Measurements from ENCODE around the gene UVSSA. TPM values are rescaled to one million over a fixed set of nuclear protein-coding genes. Genes with fewer than 3 reads are reported as not detected.

The UVSSA gene
- polyA plus RNA-seq, 1 experiment, result 5.8 TPM

GRCh38 chr4:1377606-1378261 is 30.7 kb downstream of the UVSSA start:
- no peak for DNase-seq (ENCODE audit: low read depth)
- POLR2A ChIA-PET, result no interaction called here
- no peak for TF ChIP-seq CTCF (IDR thresholded peaks at IDR 0.05; ENCODE audit: insufficient read depth, low read depth, low read length)
- no peaks in the 10 kb centered on the region for H3K27me3 ChIP-seq (ENCODE audit: control insufficient read depth, insufficient read depth, low read length)
- CTCF ChIA-PET, result interaction anchor here (0.7 to 1.8 kb wide), 2 partner anchors 12 to 276 kb away, joined by 3 to 5 read pairs; no protein-coding TSS in a partner anchor
- H3K36me3 ChIP-seq (ENCODE audit: control insufficient read depth, insufficient read depth, low read length), result peaks cover 5% of the 10 kb centered on the region; the same call in 1 of the 2 replicates
- no peak overlapping the region for H3K4me3 ChIP-seq (ENCODE audit: low read depth, low read length)

- DNase-seq (ENCODE audit: low read depth), result no peak
- Histone ChIP-seq H3K36me3 (ENCODE audit: control insufficient read depth, insufficient read depth, low read length) (peaks cover 6% of the 10 kb centered on the region; the same call in 1 of the 2 replicates), H3K4me3 (ENCODE audit: low read depth, low read length) (no peak overlapping the region), H3K27me3 (ENCODE audit: control insufficient read depth, insufficient read depth, low read length) (no peaks in the 10 kb centered on the region)
- POLR2A ChIA-PET, result no interaction called here
- CTCF ChIA-PET, result no interaction called here
- no peak for TF ChIP-seq CTCF (IDR thresholded peaks at IDR 0.05; ENCODE audit: insufficient read depth, low read depth, low read length)
Measured at GRCh38 chr4:1378559-1379231, 31.7 kb downstream of the UVSSA start.

- no peaks in the 10 kb centered on the region for H3K27me3 ChIP-seq (ENCODE audit: control insufficient read depth, insufficient read depth, low read length)
- ChIA-PET CTCF (no interaction called here), POLR2A (no interaction called here)
- no peak overlapping the region for H3K4me3 ChIP-seq (ENCODE audit: low read depth, low read length)
- peaks cover 7% of the 10 kb centered on the region; the same call in 1 of the 2 replicates for H3K36me3 ChIP-seq (ENCODE audit: control insufficient read depth, insufficient read depth, low read length)
- no peak for DNase-seq (ENCODE audit: low read depth)
- TF ChIP-seq CTCF (IDR thresholded peaks at IDR 0.05; ENCODE audit: insufficient read depth, low read depth, low read length), result no peak
Measured at GRCh38 chr4:1379351-1379781, 32.4 kb downstream of the UVSSA start.

- ChIA-PET POLR2A (no interaction called here), CTCF (no interaction called here)
- Histone ChIP-seq H3K27me3 (ENCODE audit: control insufficient read depth, insufficient read depth, low read length) (no peaks in the 10 kb centered on the region), H3K4me3 (ENCODE audit: low read depth, low read length) (no peak overlapping the region), H3K36me3 (ENCODE audit: control insufficient read depth, insufficient read depth, low read length) (peaks cover 9% of the 10 kb centered on the region; the same call in 1 of the 2 replicates)
- no peak for TF ChIP-seq CTCF (IDR thresholded peaks at IDR 0.05; ENCODE audit: insufficient read depth, low read depth, low read length)
- DNase-seq (ENCODE audit: low read depth), result no peak
Measured at GRCh38 chr4:1379801-1380331, 32.9 kb downstream of the UVSSA start.

- DNase-seq (ENCODE audit: low read depth), result no peak
- CTCF ChIA-PET, result no interaction called here
- H3K36me3 ChIP-seq (ENCODE audit: control insufficient read depth, insufficient read depth, low read length), result peaks cover 9% of the 10 kb centered on the region; the same call in 1 of the 2 replicates
- POLR2A ChIA-PET, result no interaction called here
- no peak overlapping the region for H3K4me3 ChIP-seq (ENCODE audit: low read depth, low read length)
- TF ChIP-seq CTCF (IDR thresholded peaks at IDR 0.05; ENCODE audit: insufficient read depth, low read depth, low read length), result no peak
- H3K27me3 ChIP-seq (ENCODE audit: control insufficient read depth, insufficient read depth, low read length), result no peaks in the 10 kb centered on the region
Measured at GRCh38 chr4:1380368-1381151, 33.6 kb downstream of the UVSSA start.
